Karpas-422 (cell line): ENCODE data around the gene LRRFIP2. TPM values are rescaled to one million over a fixed set of nuclear protein-coding genes. Genes with fewer than 3 reads are reported as not detected.
A peak's percentile ranks its signal among the peaks of the same experiment; 100 is the strongest.

Experiments
- DNase-seq: peaks from one replicate; pipeline ENCODE4 v3.0.0-alpha.2; 2015
- H2AFZ ChIP-seq: fragments of 200-600 bp; sonication (generic); 2 replicates; pipeline ENCODE4 v1.6.1; 2014; ENCODE audit warnings: antibody characterized with exemption, low read length, mixed read lengths
- H3K27ac ChIP-seq: fragments of 200-600 bp; sonication (generic); 2 replicates; pipeline ENCODE4 v1.5.1; 2014; ENCODE audit warnings: mild to moderate bottlenecking, low read length, moderate library complexity
- H3K27me3 ChIP-seq: fragments of 200-600 bp; sonication (generic); 2 replicates; pipeline ENCODE4 v1.6.1; 2014; ENCODE audit warnings: low read length, mixed read lengths
- H3K36me3 ChIP-seq: fragments of 200-600 bp; sonication (generic); 2 replicates; pipeline ENCODE4 v1.6.1; 2014; ENCODE audit warnings: low read length, mixed read lengths; ENCODE audit not compliant: insufficient read depth
- H3K4me1 ChIP-seq: fragments of 200-600 bp; sonication (generic); 2 replicates; pipeline ENCODE4 v1.6.1; 2014; ENCODE audit warnings: mild to moderate bottlenecking, low read length, mixed read lengths
- H3K4me2 ChIP-seq: fragments of 200-600 bp; sonication (generic); 2 replicates; pipeline ENCODE4 v1.6.1; 2014; ENCODE audit warnings: low read length, low read depth, mild to moderate bottlenecking; ENCODE audit not compliant: poor library complexity, severe bottlenecking
- H3K4me3 ChIP-seq: fragments of 200-600 bp; sonication (generic); 2 replicates; pipeline ENCODE4 v1.5.1; 2014; ENCODE audit warnings: mild to moderate bottlenecking, antibody characterized with exemption, low read length, mixed read lengths
- H3K79me2 ChIP-seq: fragments of 200-600 bp; sonication (generic); 2 replicates; pipeline ENCODE4 v1.6.1; 2014; ENCODE audit warnings: mild to moderate bottlenecking, low read length, mixed read lengths
- H3K9ac ChIP-seq: fragments of 200-600 bp; sonication (generic); 2 replicates; pipeline ENCODE4 v1.6.0; 2014; ENCODE audit warnings: low read length
- H3K9me2 ChIP-seq: fragments of 200-600 bp; sonication (generic), shearing (Covaris generic); replicated peaks from 2 replicates; pipeline ENCODE4 v1.6.0; 2014; ENCODE audit warnings: mild to moderate bottlenecking, low read length, moderate library complexity; ENCODE audit not compliant: insufficient read depth
- H3K9me3 ChIP-seq: fragments of 300-700, 200-600 bp; sonication (generic); 2 replicates; pipeline ENCODE4 v1.6.1; 2014; ENCODE audit warnings: low read length, mixed read lengths
- H4K20me1 ChIP-seq: fragments of 200-600 bp; sonication (generic); 2 replicates; pipeline ENCODE4 v1.6.1; 2014; ENCODE audit warnings: mild to moderate bottlenecking, antibody characterized with exemption, low read length, low read depth; ENCODE audit not compliant: insufficient read depth
- total RNA-seq: library from RNA; depleted of rRNA; stranded (reverse); fragments of >200 nt; shearing (Covaris generic); gene quantifications from 2 replicates; pipeline ENCODE4 v1.2.3, GENCODE V29; 2014; ENCODE audit warnings: low replicate concordance

Gene LRRFIP2
- total RNA-seq, 1 experiment from 2014 or later, result 45.5 TPM

GRCh38 chr3:37025561-37026335, 148.6 kb downstream of the LRRFIP2 start:
- peaks cover 41% of the 10 kb centered on the region for H3K36me3 ChIP-seq
- H3K4me1 ChIP-seq, result peaks cover 12% of the 10 kb centered on the region
- no peaks in the 10 kb centered on the region for H3K9me3 ChIP-seq
- H3K4me2 ChIP-seq, result no peak overlapping the region
- no peak overlapping the region for H2AFZ ChIP-seq
- 0 out of 2 replicates have a peak overlapping the region, but pooled peaks have one; percentile 19 for H3K27ac ChIP-seq
- H3K27me3 ChIP-seq, result no peaks in the 10 kb centered on the region
- H3K9me2 ChIP-seq, result no peaks in the 10 kb centered on the region
- no peak overlapping the region for H3K9ac ChIP-seq
- peaks cover 4% of the 10 kb centered on the region; the same call in 1 of the 2 replicates for H3K79me2 ChIP-seq
- DNase-seq, result no peak
- no peak overlapping the region for H3K4me3 ChIP-seq
- no peaks in the 10 kb centered on the region for H4K20me1 ChIP-seq

GRCh38 chr3:37024820-37025405, 149.5 kb downstream of the LRRFIP2 start:
- H3K9ac ChIP-seq, result no peak overlapping the region
- no peaks in the 10 kb centered on the region for H3K9me2 ChIP-seq
- H3K79me2 ChIP-seq, result peaks cover 4% of the 10 kb centered on the region; the same call in 1 of the 2 replicates
- H4K20me1 ChIP-seq, result no peaks in the 10 kb centered on the region
- peaks cover 41% of the 10 kb centered on the region for H3K36me3 ChIP-seq
- H3K27me3 ChIP-seq, result no peaks in the 10 kb centered on the region
- H3K4me3 ChIP-seq, result no peak overlapping the region
- peak overlapping the region; percentile 2 for H3K4me2 ChIP-seq
- H2AFZ ChIP-seq, result no peak overlapping the region
- H3K27ac ChIP-seq, result peak overlapping the region; percentile 19; the same call in 1 of the 2 replicates
- no peaks in the 10 kb centered on the region for H3K9me3 ChIP-seq
- peaks cover 12% of the 10 kb centered on the region for H3K4me1 ChIP-seq
- DNase-seq, result peak; percentile 74

GRCh38 chr3:37024092-37024491, 150.3 kb downstream of the LRRFIP2 start:
- H3K79me2 ChIP-seq, result peaks cover 4% of the 10 kb centered on the region; the same call in 1 of the 2 replicates
- no peak overlapping the region for H2AFZ ChIP-seq
- no peaks in the 10 kb centered on the region for H3K27me3 ChIP-seq
- no peak overlapping the region for H3K9ac ChIP-seq
- H3K4me3 ChIP-seq, result no peak overlapping the region
- no peak overlapping the region for H3K27ac ChIP-seq
- peaks cover 37% of the 10 kb centered on the region for H3K36me3 ChIP-seq
- H3K9me2 ChIP-seq, result no peaks in the 10 kb centered on the region
- peaks cover 12% of the 10 kb centered on the region for H3K4me1 ChIP-seq
- H3K9me3 ChIP-seq, result no peaks in the 10 kb centered on the region
- no peak overlapping the region for H3K4me2 ChIP-seq
- no peaks in the 10 kb centered on the region for H4K20me1 ChIP-seq
- peak; percentile 68 for DNase-seq

GRCh38 chr3:37017683-37018082, 156.7 kb downstream of the LRRFIP2 start:
- DNase-seq, result no peak
- H3K36me3 ChIP-seq, result peaks cover 49% of the 10 kb centered on the region

GRCh38 chr3:37016903-37017302, 157.5 kb downstream of the LRRFIP2 start:
- Histone ChIP-seq H3K4me1 (no peaks in the 10 kb centered on the region), H4K20me1 (no peaks in the 10 kb centered on the region), H3K27ac (no peak overlapping the region), H3K79me2 (no peaks in the 10 kb centered on the region), H3K4me3 (no peak overlapping the region), H3K4me2 (no peak overlapping the region), H2AFZ (no peak overlapping the region), H3K27me3 (no peaks in the 10 kb centered on the region), H3K36me3 (peaks cover 54% of the 10 kb centered on the region), H3K9me2 (no peaks in the 10 kb centered on the region), H3K9ac (no peak overlapping the region), H3K9me3 (no peaks in the 10 kb centered on the region)
- DNase-seq, result no peak

More at GRCh38 chr3:37017683-37018082, 156.7 kb downstream of the LRRFIP2 start:
- H3K4me2 ChIP-seq, result no peak overlapping the region
- H3K9me2 ChIP-seq, result no peaks in the 10 kb centered on the region
- H4K20me1 ChIP-seq, result no peaks in the 10 kb centered on the region
- H2AFZ ChIP-seq, result no peak overlapping the region
- no peak overlapping the region for H3K27ac ChIP-seq
- H3K4me3 ChIP-seq, result no peak overlapping the region
- H3K9me3 ChIP-seq, result no peaks in the 10 kb centered on the region
- H3K27me3 ChIP-seq, result no peaks in the 10 kb centered on the region
- H3K9ac ChIP-seq, result no peak overlapping the region
- H3K4me1 ChIP-seq, result no peaks in the 10 kb centered on the region
- no peaks in the 10 kb centered on the region for H3K79me2 ChIP-seq

- peaks cover 53% of the 10 kb centered on the region for H3K36me3 ChIP-seq
- no peak overlapping the region for H2AFZ ChIP-seq
- H3K79me2 ChIP-seq, result no peaks in the 10 kb centered on the region
- H3K9ac ChIP-seq, result no peak overlapping the region
- no peaks in the 10 kb centered on the region for H3K27me3 ChIP-seq
- no peak overlapping the region for H3K4me3 ChIP-seq
- H3K9me3 ChIP-seq, result no peaks in the 10 kb centered on the region
- H3K27ac ChIP-seq, result no peak overlapping the region
- no peak for DNase-seq
- no peaks in the 10 kb centered on the region for H3K4me1 ChIP-seq
- no peak overlapping the region for H3K4me2 ChIP-seq
- H3K9me2 ChIP-seq, result no peaks in the 10 kb centered on the region
- H4K20me1 ChIP-seq, result no peaks in the 10 kb centered on the region
Observed at GRCh38 chr3:37015642-37016041, 158.7 kb downstream of the LRRFIP2 start.

- Histone ChIP-seq H2AFZ (no peak overlapping the region), H3K4me3 (no peak overlapping the region), H3K79me2 (no peaks in the 10 kb centered on the region), H3K27me3 (no peaks in the 10 kb centered on the region), H3K9me3 (no peaks in the 10 kb centered on the region), H3K27ac (no peak overlapping the region), H3K9ac (no peak overlapping the region), H3K4me2 (no peak overlapping the region), H3K9me2 (no peaks in the 10 kb centered on the region), H4K20me1 (no peaks in the 10 kb centered on the region), H3K36me3 (peaks cover 48% of the 10 kb centered on the region), H3K4me1 (no peaks in the 10 kb centered on the region)
- no peak for DNase-seq
Observed at GRCh38 chr3:37014620-37015019, 159.8 kb downstream of the LRRFIP2 start.
